Tibial nerve (tissue), 4 donors: ENCODE measurements around the gene BNC1. TPM values are rescaled to one million over a fixed set of nuclear protein-coding genes. Genes with fewer than 3 reads are reported as not detected.
"Not testable (repeated sequence)": the region's sequence is repeated elsewhere in the genome, so short reads cannot be mapped to it uniquely, and the experiment has no call there.

Experiments used
- DNase-seq, 2 donors: peaks; one replicate each; pipeline ENCODE4 v3.0.0-alpha.2; 2019; ENCODE audit warnings: low spot score in 2 of 2
- H3K27ac ChIP-seq, 4 donors: fragments of 200-600 bp; sonication (generic) in 3 of 4; one replicate each; pipeline ENCODE4 v1.5.1; 2017 to 2019; ENCODE audit warnings: mild to moderate bottlenecking in 1 of 4
- H3K27me3 ChIP-seq, 2 donors: fragments of 200-600 bp; sonication (generic) in 1 of 2; one replicate each; pipeline versions ENCODE4 v1.5.1 to v1.6.0; 2017 to 2019
- H3K36me3 ChIP-seq, 3 donors: fragments of 200-600 bp; sonication (generic); one replicate each; pipeline ENCODE4 v1.5.1; 2018 to 2019
- H3K4me1 ChIP-seq, 4 donors: fragments of 200-600 bp; sonication (generic) in 3 of 4; one replicate each; pipeline ENCODE4 v1.5.1; 2017 to 2019
- H3K4me3 ChIP-seq, 4 donors: fragments of 200-600 bp; sonication (generic) in 3 of 4; one replicate each; pipeline ENCODE4 v1.5.1; 2017 to 2019; ENCODE audit warnings: mild to moderate bottlenecking in 1 of 4, moderate library complexity in 1 of 4
- H3K9me3 ChIP-seq, 4 donors: fragments of 200-600 bp; sonication (generic) in 3 of 4; one replicate each; pipeline ENCODE4 v1.5.1; 2017 to 2019
- CTCF ChIP-seq, 5 experiments: fragments of 200-600 bp in 3 of 5; fragments of 450-650 bp in 2 of 5; sonication (generic) in 3 of 5; IDR thresholded peaks; one replicate each; pipeline ENCODE4 v1.5.1; 2016 to 2019; ENCODE audit warnings: antibody characterized with exemption in 5 of 5, mild to moderate bottlenecking in 3 of 5, moderate library complexity in 2 of 5
- EP300 ChIP-seq, 2 donors: sonication (generic); formaldehyde crosslinking; IDR thresholded peaks; one replicate each; pipeline ENCODE4 v1.6.1; 2017; ENCODE audit warnings: antibody characterized with exemption in 2 of 2, mild to moderate bottlenecking in 1 of 2
- POLR2A ChIP-seq, 2 donors: fragments of 450-650 bp; IDR thresholded peaks; one replicate each; pipeline ENCODE4 v1.6.1; 2017; ENCODE audit warnings: antibody characterized with exemption in 2 of 2, mild to moderate bottlenecking in 2 of 2, moderate library complexity in 2 of 2
- WGBS, 2 donors: methylation state at CpG; one replicate each; pipeline ENCODE4 v1.1.5; 2018; 5-methylcytosine and 5-hydroxymethylcytosine counted together
- total RNA-seq, 4 donors: library from RNA; depleted of rRNA; stranded (reverse); fragments of >200 nt; gene quantifications; one replicate each; pipeline ENCODE4 v1.1.0, GENCODE V29; 2016

BNC1 gene
- total RNA-seq, 4 donors from 2014 or later: under 0.01 to 1.4 (median 0.21) TPM; not detected in 1

DNA sequence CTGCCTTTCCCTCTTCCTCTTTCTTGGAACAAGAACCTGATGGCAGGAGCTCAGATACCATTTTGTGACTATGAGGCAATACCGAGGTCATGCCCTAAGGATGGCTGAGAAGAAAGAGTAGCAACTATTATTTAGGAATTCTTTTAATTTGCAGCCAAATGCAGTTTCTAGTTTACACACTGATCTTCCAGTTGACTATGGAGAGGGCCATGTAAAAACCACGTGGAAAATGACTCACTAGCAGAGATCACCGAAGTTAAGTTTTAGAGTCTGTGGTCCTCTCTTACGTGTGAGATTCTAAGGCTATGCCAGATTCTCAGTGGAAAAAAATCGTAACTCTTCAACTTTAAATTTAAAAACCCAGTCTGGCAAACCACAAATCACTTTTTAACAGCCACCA is 7.8 kb downstream of the BNC1 start:
- H3K27me3 ChIP-seq: peaks cover 0 to 46% of the 10 kb centered on the region in 2 donors
- TF ChIP-seq POLR2A (IDR thresholded peaks at IDR 0.05) (no peak), EP300 (IDR thresholded peaks at IDR 0.05) (no peak), CTCF (IDR thresholded peaks at IDR 0.05) (no peak)
- H3K4me1 ChIP-seq: no peaks in the 10 kb centered on the region
- H3K36me3 ChIP-seq: no peaks in the 10 kb centered on the region
- 85 to 88% methylated on average over 5 of the region's 5 CpGs for WGBS, 2 donors
- H3K27ac ChIP-seq: no peak overlapping the region
- H3K9me3 ChIP-seq: peaks cover 0 to 3% (median 0%) of the 10 kb centered on the region in 4 donors
- no peak overlapping the region for H3K4me3 ChIP-seq
- no peak for DNase-seq

- TF ChIP-seq CTCF (IDR thresholded peaks at IDR 0.05) (no peak), EP300 (IDR thresholded peaks at IDR 0.05) (no peak), POLR2A (IDR thresholded peaks at IDR 0.05) (no peak)
- WGBS, 2 donors: 96% methylated on average over 3 of the region's 3 CpGs
- peaks cover 0 to 34% of the 10 kb centered on the region in 2 donors for H3K27me3 ChIP-seq
- no peak overlapping the region for H3K27ac ChIP-seq
- no peaks in the 10 kb centered on the region for H3K4me1 ChIP-seq
- H3K36me3 ChIP-seq: no peaks in the 10 kb centered on the region
- H3K4me3 ChIP-seq: no peak overlapping the region
- peaks cover 0 to 3% (median 0%) of the 10 kb centered on the region in 4 donors for H3K9me3 ChIP-seq
- no peak for DNase-seq
Observed at GRCh38 chr15:83275412-83275811, 9.1 kb downstream of the BNC1 start.

- no peak for DNase-seq
- Histone ChIP-seq H3K4me1 (no peaks in the 10 kb centered on the region), H3K27ac (no peak overlapping the region), H3K9me3 (no peaks in the 10 kb centered on the region), H3K27me3 (no peaks in the 10 kb centered on the region), H3K4me3 (no peak overlapping the region), H3K36me3 (no peaks in the 10 kb centered on the region)
- TF ChIP-seq POLR2A (IDR thresholded peaks at IDR 0.05) (no peak), CTCF (IDR thresholded peaks at IDR 0.05) (no peak), EP300 (IDR thresholded peaks at IDR 0.05) (no peak)
- 28 to 42% methylated on average over 1 of the region's 1 CpG for WGBS, 2 donors
Observed at GRCh38 chr15:83270176-83270575, 14.3 kb downstream of the BNC1 start.

DNA sequence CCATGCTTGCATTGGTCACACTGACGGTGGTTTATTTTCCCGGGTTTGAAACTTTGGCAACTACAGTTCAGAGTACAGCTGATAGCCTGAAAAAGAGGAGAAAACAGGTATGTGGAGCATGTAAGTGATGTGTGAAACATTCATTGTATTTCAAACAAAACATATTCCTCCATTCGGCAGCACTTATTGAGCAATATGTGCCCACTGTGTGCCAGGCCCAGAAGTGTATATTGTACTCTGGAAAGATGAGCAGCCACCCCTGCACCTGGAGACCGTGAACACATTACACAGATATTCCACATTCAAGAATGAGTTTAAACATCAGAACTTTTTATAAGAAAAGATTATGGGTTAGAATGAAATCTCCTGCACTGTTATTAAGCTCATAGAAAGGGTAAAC is 16.3 kb downstream of the BNC1 start:
- H3K36me3 ChIP-seq: no peaks in the 10 kb centered on the region
- WGBS, 2 donors: 86 to 87% methylated on average over 4 of the region's 4 CpGs
- no peak for TF ChIP-seq POLR2A (IDR thresholded peaks at IDR 0.05)
- no peak for TF ChIP-seq CTCF (IDR thresholded peaks at IDR 0.05)
- no peak for TF ChIP-seq EP300 (IDR thresholded peaks at IDR 0.05)
- no peaks in the 10 kb centered on the region for H3K9me3 ChIP-seq
- H3K4me1 ChIP-seq: no peaks in the 10 kb centered on the region
- no peaks in the 10 kb centered on the region for H3K27me3 ChIP-seq
- no peak overlapping the region for H3K27ac ChIP-seq
- no peak for DNase-seq
- H3K4me3 ChIP-seq: no peak overlapping the region

GRCh38 chr15:83262594-83263315 is 21.7 kb downstream of the BNC1 start:
- H3K4me1 ChIP-seq: no peaks in the 10 kb centered on the region
- WGBS, 2 donors: 82 to 83% methylated on average over 7 of the region's 7 CpGs
- no peak for DNase-seq

DNA sequence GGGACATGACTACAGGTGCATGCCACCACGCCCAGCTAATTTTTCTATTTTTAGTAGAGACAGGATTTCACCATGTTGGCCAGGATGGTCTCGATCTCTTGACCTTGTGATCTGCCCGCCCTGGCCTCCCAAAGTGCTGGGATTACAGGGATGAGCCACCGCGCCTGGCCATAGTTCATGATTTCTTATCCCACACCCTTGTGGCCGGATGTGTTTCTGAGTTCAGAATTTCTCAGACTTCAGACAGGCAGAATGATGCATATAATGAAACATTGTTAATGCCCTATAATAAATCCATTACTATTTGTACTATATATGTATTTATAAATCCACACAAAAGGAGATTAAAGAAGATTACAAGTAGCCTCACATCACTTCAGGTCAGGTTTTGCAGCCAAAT is 22.3 kb downstream of the BNC1 start:
- not testable (repeated sequence) for H3K27me3 ChIP-seq, H3K4me3 ChIP-seq, H3K36me3 ChIP-seq, H3K9me3 ChIP-seq, H3K27ac ChIP-seq, DNase-seq, H3K4me1 ChIP-seq
- WGBS, 2 donors: 88 to 89% methylated on average over 6 of the region's 6 CpGs

More at GRCh38 chr15:83262594-83263315, 21.7 kb downstream of the BNC1 start:
- TF ChIP-seq POLR2A (IDR thresholded peaks at IDR 0.05): no peak
- TF ChIP-seq CTCF (IDR thresholded peaks at IDR 0.05): no peak
- TF ChIP-seq EP300 (IDR thresholded peaks at IDR 0.05): no peak
- Histone ChIP-seq H3K36me3 (no peaks in the 10 kb centered on the region), H3K4me3 (no peak overlapping the region), H3K27me3 (no peaks in the 10 kb centered on the region), H3K27ac (no peak overlapping the region), H3K9me3 (no peaks in the 10 kb centered on the region)
